Stimulated activated CD4-positive, alpha-beta T cell treated with anti-CD3 and anti-CD28 coated beads, Interleukin-15, amount 100 ng/mL, for 48 hours (primary cell): ENCODE data around the gene MAP2K3.

Experiments
- DNase-seq, 2 donors: peaks; one replicate each; pipeline ENCODE4 v3.0.0-alpha.2; 2020; ENCODE audit warnings: low read depth in 2 of 2

Gene MAP2K3

DNA sequence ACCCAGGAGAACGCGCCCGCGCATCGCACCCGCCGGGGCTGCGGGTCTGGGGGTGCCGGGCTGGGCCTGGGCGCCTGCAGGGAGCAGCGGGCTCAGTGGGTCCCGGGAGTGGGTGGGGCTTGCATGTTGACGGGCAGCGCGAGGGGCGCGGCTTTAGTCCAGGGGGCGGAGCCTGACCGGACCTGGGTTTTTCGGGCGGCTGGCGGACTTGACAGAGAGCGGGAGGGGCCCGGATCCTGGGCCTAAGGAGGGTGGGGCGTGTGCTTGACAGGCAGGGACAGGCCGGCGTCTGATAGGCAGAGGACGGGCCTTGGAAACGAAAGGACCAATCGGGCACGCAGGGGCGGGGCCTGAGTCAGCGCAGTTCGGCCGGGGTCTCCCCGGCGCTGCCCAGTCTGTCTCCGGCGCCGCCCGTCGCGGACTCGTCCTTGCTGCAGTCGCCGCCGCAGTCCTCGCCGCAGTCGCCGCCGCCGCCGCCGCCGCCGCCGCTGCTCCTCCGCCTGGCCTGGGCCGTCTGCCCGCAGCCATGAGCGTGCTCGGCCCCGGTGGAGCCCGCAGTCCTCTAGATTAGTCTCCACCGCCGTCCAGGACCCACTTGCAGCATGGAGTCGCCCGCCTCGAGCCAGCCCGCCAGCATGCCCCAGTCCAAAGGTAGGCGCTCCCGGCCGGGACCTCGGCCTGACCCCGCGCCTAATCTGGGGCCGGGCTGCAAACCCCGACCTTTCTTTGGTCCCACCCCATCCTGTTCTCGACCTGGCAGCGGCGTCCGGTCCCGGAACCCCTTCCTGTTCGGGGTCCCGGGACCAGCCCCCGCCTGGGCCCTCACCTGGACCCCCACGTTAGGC lies at the start of gene MAP2K3:
Gene MAP2K3, plus strand, starts transcription at position 393 of the 845 bp plus-strand sequence. Its CDS starts 210 bp downstream, at position 603.
- peak; percentile 96 to 97 for DNase-seq

DNA sequence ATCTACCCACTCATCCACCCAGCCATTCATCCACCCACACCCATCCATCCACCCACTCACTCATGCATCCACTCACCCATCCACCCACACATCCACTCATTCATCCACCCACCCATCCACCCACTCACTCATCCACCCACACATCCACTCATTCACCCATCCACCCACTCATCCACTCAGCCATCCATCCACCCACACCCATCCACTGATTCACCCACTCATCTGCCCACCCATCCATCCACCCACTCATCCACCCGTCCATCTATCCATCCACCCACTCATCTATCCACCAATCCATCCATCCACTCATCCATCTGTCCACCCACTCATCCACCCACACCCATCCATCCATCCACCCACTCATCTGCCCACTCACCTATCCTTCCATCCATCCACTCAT lies 48.6 kb upstream of the MAP2K3 start:
- DNase-seq = no peak

DNA sequence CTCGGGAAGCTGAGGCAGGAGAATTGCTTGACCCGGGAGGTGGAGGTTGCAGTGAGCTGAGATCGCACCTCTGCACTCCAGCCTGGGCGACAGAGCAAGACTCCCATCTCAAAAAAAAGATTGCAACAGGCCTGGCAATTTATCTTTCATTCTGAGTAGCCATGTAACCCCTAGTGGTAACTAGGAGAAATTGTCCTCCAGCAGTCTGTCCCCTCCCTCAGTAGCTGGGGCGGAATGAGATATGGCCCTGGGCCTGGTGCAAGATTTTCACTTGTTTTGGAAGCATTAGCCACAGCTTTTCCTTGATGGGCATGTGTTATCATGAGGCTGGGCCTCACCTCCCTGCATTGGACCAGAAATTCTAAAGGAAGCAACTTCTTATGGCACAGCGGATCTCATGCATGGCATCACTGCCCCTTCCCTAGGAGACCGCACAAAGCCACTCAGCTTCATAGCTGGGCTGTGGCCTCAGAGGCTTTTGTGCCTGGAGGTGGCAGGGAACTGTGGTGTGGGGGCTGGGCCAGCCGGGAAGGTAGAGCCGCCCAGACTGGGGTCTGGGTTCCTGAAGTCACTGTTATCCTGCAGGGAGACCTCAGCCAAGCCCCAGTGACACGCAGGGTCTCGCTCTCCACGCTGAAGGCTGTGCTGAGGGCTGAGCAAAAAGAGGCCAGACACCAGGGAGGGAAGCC lies 44.7 kb upstream of the MAP2K3 start:
- DNase-seq = no peak

DNA sequence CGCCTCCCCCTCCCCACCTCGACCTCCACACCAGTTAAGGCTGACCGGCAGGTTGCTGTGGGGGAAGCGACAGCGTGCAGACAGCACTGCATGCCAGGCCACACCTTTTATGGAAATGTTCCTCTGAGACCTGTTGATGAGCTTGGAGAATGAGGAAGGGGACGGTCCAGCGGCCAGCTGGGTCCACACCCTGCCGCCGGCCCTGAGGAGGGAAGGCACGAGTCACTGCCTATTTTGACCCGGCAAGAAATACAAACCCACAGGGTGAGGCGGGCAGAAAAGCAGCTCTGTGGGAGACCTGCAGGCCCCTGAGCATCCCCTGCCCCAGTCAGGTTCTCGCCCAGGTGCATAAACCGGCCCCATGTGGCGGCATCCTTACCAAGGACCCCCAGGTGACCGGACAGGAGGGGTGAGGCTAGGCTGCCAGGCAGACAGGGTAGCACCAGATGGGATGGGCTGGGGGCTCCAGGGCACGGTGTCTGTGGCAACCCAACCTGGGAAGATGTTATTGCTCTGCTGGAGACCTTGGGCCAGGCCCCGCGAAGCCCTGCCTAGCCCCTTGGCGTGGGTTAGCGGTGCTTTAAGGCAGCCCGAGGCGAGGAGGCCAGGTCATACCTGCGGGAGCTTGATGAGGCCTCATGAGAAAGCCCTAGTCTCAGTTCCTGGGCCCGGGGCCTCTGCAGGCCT lies 44.0 kb upstream of the MAP2K3 start:
- DNase-seq = no peak

DNA sequence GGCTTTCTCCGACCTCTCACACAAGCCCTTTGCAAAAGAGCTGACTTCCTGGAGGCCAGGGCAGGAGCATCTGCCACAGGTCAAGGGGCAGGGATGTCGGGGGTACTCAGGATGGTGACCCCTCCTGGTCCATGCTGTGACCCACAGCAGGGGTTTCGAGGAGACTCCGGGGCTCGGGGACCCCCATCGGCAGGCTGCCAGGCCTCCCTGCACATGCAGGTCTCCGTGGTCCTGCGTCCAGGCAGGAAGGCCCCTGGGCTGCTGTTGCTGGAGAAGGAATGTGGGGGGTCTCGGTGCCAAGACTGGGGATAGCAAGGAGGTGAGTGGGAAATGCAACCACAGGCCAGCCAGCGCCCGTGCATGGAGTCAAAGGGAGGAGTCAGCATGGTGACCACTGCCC lies 42.9 kb upstream of the MAP2K3 start:
- DNase-seq = no peak

DNA sequence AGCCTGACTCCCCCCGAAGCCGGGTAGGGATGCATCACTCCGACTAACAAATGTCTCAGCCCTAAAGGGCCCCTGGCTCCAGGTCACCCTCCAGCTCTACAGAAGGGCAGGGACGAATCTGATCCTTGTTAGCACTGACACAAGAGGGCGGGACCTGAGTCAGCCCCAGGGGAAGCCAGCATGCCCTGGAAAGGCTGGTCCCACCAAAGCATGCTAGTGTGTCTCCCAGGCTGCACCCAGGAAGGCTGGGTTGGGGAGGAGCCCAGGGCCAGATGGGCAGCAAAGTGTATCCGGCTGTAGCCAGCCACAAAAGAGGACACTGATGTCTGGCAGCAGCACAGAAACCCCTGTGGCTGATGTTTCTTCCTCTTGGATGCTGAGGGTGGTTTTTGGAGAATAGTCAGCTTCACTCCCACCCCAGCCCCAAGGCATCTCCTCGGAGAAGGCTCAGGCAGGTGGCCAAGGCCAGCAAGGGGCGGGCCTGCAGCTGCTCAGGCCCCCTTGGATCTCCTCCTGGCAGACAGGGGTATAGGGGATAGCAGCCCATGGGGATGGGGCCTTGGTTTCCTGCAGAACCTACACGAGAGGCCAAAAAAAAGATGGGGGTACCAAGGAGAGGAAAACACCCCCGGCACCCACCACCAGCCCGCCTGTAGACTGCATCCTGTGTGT lies 42.3 kb upstream of the MAP2K3 start:
- no peak for DNase-seq

DNA sequence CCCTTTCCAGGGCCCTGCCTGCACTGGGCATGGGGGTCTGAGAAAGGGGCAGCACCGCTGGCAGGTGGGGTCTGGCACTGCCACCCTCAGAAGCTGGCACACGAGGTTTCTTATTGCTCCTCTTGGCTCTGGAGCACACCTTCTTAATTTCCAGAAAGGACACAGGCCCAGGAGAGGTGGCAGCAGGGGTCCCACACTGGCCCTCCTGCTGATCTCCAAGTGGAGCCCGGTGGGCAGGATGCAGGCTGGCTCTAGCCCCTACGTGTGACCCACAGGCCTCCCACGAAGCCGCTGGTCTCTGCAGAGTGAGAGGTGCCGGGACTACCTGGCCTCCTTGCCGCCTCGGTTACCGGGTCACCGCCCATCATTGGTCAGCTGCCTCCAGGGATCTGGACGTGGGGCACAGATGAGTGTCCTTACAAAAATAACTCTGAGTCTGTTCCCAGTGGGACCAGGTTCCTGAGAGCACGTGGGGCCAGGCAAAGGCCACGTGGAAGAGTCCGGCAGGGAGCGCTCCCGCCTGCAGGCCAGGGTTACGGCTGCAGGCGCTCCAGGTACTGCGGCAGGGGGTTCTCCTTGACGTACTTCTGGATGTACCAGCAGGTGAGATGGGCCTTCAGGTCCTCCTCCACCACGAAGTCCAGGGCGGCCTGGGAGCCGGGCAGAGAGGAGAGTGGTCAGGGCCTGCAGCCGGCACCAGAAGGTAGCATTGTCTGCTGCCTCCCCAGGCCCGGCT lies 41.6 kb upstream of the MAP2K3 start:
- no peak for DNase-seq

DNA sequence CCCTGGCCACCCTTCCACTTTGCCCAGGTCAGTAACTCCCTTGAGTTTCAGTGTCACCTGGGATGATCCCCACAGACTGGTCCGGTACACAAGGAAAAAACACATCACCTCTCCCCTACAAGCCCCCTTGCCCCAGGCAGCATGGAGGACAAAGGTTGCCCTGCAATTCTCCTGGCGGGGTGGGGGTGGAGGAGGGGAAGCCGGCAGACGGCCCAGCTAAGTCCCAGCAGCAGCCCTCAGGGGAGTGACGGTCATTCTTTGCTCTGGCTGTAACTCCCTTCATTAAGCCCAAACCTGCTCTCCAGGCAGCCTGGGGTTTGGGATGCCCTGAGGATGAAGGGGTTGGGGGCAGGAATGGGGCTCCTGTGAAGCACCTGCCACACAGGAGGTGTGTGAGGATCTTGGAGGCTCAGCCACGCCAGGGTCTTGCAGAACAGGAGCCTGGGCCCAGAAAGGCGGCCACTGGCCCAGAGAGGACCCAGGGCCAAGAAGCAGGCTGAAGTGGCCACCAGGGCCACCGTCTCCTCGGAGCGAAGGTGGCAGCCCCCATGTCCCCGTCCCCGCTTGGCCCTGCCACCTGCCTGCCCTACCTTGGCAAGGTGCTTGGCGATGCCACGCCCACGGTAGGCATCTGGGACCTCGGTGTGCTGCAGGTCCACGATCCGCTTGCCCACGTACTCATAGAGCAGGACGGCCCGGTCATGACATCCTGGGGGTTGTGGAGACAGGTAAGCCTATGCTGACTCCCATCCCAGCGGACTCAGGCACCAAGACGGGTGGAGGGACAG lies 40.8 kb upstream of the MAP2K3 start:
- no peak for DNase-seq

DNA sequence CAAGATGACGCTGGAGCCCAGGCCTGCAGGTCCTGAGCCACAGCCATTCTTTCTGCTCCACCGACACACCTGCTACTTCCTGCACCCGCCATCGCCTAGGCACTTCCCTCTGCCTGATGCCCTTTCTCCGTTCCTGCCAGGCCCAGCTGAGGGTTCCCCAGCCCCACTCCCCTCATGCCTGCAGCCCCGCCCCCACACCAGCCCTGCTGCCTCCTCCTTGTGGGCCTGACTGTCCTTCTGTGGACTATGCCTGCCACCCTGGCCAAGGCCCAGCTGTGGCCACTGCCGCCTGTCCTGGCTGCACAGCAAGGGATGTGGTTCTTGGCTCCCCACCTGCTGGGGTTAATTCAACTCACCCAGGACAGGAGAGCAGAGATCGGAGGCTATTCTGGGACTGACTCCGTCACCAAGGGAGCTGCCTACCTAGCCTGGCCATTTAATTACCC lies 38.8 kb upstream of the MAP2K3 start:
- no peak for DNase-seq

DNA sequence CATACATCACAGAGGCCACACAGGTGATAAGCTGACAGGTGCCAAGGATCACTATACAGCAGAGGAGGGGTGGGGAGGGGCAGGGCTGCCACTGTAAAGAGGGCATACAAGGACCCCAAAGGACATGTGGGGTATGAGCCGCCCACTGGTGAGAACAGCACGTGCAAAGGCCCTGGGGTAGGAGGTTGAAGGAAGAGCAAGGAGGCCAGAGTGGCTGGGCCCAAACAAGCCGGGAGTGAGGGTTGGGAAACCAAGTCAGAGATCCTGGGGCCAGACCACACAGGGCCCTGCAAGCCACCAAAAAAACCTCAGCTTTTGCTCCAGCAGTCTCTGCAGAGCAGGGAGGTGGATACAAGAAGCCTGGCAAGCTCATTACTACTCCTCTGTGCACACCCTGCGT lies 37.8 kb upstream of the MAP2K3 start:
- DNase-seq = no peak

DNA sequence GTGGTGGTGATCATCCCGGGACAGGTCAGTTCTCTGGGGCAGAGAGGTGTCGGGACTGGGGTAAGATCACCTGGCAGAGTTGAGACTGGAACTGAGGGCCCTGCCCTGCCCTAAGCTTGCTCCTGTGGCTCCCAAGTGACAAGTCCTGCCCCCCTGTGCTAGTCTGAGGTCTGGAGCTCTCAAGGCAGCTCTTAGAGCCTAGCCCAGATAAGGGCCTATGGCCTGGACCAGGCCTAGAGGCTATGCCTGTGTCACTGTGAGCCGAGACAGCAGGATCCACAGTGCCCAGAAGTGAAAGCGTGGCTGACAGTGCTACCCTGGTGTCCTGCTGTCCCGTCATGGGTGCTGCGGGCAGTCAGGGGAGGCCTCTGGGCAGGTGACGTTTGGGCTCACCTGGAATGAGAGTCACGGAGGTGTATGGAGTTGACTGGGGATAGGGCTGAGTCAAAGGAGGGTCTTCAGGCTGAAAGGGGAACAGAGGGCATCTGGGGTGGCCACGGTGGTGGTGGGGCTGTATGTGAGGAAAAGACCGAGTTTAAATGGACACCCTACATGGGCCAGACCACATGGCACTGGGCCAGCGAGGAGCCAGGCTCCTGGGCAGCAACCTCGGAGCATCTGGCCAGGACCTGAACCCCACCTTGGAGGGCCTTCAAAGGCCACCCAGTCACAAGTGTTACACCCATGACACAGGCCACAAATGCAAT lies 36.8 kb upstream of the MAP2K3 start:
- no peak for DNase-seq

DNA sequence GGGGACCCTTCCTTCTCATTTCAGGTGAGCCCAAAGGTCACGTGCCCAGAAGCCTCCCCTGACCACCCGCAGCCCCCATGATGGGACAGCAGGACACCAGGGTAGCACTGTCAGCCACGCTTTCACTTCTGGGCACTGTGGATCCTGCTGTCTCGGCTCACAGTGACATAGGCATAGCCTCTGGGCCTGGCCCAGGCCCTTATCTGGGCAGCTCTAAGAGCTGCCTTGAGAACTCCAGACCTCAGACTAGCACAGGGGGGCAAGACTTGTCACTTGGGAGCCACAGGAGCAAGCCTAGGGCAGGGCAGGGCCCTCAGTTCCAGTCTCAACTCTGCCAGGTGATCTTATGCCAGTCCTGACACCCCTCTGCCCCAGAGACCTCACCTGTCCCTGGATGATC lies 36.0 kb upstream of the MAP2K3 start:
- no peak for DNase-seq

DNA sequence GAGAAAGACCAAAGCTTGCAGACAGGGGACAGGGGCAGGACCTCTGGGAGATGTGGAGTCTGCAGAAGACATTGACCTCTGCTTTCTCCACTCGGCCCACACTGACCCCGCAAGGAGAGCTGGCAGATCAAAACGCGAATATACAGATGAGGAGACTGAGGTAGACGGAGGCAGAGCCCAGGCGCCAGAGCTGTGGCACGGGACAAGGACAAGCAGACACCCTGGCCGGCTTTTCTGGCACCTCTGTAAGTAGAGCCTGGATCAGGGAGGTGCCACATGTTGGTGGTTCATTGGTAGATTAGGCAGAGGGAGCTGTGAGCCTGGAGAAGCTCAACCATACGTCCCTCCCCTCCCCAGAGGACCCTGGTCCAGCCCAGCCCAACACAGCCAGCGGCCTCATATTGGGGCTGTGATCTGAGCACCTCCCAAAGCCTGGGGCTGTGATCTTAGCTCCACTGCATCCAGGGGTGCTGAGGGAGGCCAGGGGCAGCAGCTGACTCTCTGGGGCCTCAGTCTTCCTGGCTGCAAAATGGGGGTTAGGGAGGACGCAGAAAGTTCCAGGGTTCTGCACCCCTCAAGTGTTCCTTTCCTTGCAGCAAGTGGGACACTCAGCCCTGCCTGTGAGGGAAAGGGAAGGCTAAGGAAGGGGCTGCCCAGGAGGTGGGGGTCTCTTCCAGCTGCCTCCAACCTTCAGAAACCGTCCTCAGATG lies 35.3 kb upstream of the MAP2K3 start:
- DNase-seq = no peak

DNA sequence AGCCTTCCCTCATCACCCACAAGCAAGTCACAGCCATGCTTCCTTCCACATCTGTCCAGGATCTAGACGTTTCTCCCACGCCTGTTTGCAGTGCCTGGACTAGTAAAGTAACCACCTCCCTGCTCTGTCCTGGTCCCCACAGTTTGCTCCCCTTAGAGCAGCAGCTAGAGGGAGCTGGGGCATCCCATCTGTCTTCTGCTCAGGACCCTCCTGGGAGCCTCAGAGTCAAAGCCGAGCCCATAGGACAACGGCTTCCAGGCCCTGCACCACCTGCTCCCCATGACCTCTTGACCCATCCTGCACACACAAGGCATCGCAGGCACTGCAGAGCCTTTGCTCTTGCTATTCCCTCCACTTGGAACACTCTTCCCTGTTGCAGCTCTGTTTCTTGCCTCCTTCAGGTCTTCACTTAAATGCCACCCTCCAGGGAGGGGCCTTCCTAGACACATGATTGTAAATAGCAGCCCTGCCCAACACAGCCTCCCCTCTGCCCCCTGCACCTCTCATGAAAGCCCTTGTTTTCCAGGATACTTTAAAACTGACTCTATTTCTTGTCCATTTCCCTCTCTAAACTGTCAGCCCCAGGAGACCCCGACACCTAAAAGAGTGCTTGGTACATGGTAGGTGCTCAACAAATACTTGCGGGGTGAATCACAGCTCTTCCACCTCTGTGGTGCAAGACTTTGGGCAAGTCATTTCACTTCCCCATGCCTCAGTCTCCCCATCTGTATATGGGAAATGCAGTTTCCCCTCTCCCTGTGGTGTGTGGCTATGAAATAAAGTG lies 34.4 kb upstream of the MAP2K3 start:
- no peak for DNase-seq

DNA sequence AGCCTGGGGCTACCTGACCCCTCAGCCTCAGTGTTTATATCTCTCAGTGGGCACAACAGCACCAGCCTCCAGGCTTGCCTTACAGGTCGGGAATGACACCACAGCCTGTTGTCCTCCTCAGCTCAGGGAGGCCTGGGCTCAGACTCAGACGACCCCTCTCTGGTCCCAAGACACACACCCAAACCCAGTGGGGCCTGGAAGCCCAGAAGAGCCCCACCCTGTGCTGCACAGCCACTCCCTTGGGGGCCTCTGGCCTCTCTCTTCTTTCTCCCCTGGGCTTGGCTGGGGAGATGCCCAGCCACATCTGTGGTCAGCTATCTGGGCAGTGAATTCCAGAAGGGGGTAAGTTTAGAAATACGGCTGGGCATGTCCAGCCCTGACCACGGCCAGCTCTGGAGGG lies 33.7 kb upstream of the MAP2K3 start:
- no peak for DNase-seq

DNA sequence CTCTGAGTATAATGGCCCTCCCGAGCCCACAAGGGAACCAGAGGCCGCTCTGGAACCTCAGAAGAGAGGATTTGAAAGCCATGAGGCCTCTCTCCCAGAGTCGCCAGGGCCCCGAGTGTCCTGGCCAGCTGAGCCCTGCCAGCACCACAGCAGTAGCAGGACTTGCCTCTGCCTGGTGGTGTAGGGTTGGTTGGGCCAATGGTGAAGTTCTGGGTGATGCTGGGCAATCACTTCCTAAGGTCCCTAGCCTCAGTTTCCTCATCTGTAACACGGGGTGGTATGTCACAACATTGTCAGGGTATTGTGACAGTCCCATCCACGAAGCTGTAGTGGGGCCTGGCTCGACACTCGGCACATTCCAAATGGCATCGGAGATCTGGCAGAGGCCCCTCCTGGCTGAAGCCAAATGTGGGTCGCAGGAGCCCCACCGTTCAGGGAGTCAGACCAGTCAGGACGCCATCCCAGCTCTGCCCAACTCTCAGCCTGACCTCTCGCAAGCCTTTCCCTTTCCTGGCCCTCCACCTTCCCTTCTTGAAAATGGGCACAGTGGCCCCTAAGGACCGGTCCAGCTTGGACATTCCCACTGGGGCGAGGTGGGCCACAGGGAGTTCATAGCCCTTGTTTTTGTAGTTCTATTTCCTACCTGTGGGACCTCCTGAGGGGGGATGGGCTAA lies 33.0 kb upstream of the MAP2K3 start:
- no peak for DNase-seq

DNA sequence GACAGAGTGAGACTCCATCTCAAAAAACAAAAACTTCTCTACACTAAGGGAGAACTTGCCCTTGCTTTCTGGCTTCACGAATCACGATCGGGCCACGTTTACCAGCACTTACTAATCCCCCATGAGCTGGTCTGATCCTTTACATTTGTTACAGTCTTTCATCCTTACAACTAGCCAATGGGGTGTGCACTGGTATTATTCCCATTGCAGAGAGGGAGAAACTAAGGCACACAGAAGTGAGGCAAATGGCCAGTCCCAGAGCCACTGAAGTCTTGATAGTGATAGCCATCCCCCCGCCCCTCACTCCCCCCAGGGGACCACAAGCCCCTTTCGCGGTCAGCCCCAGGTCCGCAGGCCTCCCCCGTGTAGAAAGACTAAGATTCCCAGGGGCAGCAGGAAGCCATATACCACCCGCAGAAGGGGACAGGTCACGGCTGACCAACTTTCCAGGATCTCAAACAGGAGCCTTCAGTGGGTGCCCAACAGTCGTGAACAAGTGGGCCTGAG lies 32.2 kb upstream of the MAP2K3 start:
- DNase-seq = no peak
